Thymus (tissue), 11 donors: ENCODE data around the gene NCOA6. TPM values are rescaled to one million over a fixed set of nuclear protein-coding genes. Genes with fewer than 3 reads are reported as not detected.
A peak's percentile ranks its signal among the peaks of the same experiment; 100 is the strongest.

Experiments
- DNase-seq, 9 donors: peaks; one replicate each; pipeline ENCODE4 v3.0.0-alpha.2; 2013; ENCODE audit warnings: low spot score in 9 of 9, low read depth in 6 of 9, missing footprints in 1 of 9
- H3K27ac ChIP-seq, 2 donors: one replicate each; pipeline ENCODE4 v1.5.1; 2013; ENCODE audit warnings: control low read depth in 1 of 2, low read depth in 1 of 2, low read length in 1 of 2, mild to moderate bottlenecking in 1 of 2, moderate library complexity in 1 of 2
- H3K27me3 ChIP-seq, 2 donors: one replicate each; pipeline ENCODE4 v1.5.1; 2013; ENCODE audit warnings: low read length in 1 of 2; ENCODE audit not compliant: control insufficient read depth in 2 of 2, insufficient read depth in 1 of 2
- H3K36me3 ChIP-seq, 2 donors: one replicate each; pipeline ENCODE4 v1.5.1; 2013; ENCODE audit warnings: low read length in 1 of 2, mild to moderate bottlenecking in 1 of 2, moderate library complexity in 1 of 2; ENCODE audit not compliant: control insufficient read depth in 2 of 2, insufficient read depth in 2 of 2
- H3K4me1 ChIP-seq, 2 donors: one replicate each; pipeline ENCODE4 v1.5.1; 2013; ENCODE audit warnings: low read length in 2 of 2; ENCODE audit not compliant: control insufficient read depth in 2 of 2, insufficient read depth in 2 of 2
- H3K4me3 ChIP-seq, 2 donors: one replicate each; pipeline ENCODE4 v1.5.1; 2013; ENCODE audit warnings: low read length in 2 of 2, control low read depth in 1 of 2, mild to moderate bottlenecking in 1 of 2
- H3K9me3 ChIP-seq, 2 donors: one replicate each; pipeline ENCODE4 v1.5.1; 2013; ENCODE audit warnings: low read length in 1 of 2, mild to moderate bottlenecking in 1 of 2; ENCODE audit not compliant: control insufficient read depth in 2 of 2, insufficient read depth in 1 of 2
- WGBS: extraction: QIAGEN DNeasy Blood & Tissue Kit; methylation state at CpG from one replicate; pipeline ENCODE4 v1.1.7; 2013; 5-methylcytosine and 5-hydroxymethylcytosine counted together
- polyA plus RNA-seq: library from polyadenylated mRNA; stranded (reverse); fragments of 200-250 nt; gene quantifications from one replicate; pipeline ENCODE4 v1.2.3, GENCODE V29; 2013
- total RNA-seq: library from RNA; stranded (reverse); fragments of 120-200 nt; gene quantifications from one replicate; pipeline ENCODE4 v1.2.4, GENCODE V29; 2013
- donor health status: healthy.

The NCOA6 gene
- total and polyA plus RNA-seq, 2 donors: 9.1 to 35.6 TPM

- DNase-seq: no peak
- no peak overlapping the region for H3K27ac ChIP-seq
- 95% methylated on average over 3 of the region's 3 CpGs for whole genome bisulfite sequencing
- H3K36me3 ChIP-seq: no peaks in the 10 kb centered on the region
- H3K4me3 ChIP-seq: no peak overlapping the region
- H3K27me3 ChIP-seq: peaks cover 5 to 86% of the 10 kb centered on the region in 2 donors
- peaks cover 11 to 35% of the 10 kb centered on the region in 2 donors for H3K4me1 ChIP-seq
- H3K9me3 ChIP-seq: no peaks in the 10 kb centered on the region
These were observed 118.3 kb downstream of the NCOA6 start for GRCh38 chr20:34706912-34707784.

- Histone ChIP-seq H3K4me3 (no peak overlapping the region), H3K27me3 (peaks cover 5 to 87% of the 10 kb centered on the region in 2 donors), H3K36me3 (no peaks in the 10 kb centered on the region), H3K27ac (no peak overlapping the region), H3K9me3 (no peaks in the 10 kb centered on the region), H3K4me1 (peaks cover 11 to 35% of the 10 kb centered on the region in 2 donors)
- DNase-seq: no peak
- WGBS: 98% methylated on average over 1 of the region's 1 CpG
These were observed 119.1 kb downstream of the NCOA6 start for GRCh38 chr20:34706302-34706875.

- Histone ChIP-seq H3K4me3 (no peak overlapping the region), H3K36me3 (no peaks in the 10 kb centered on the region), H3K4me1 (peaks cover 11 to 35% of the 10 kb centered on the region in 2 donors), H3K9me3 (no peaks in the 10 kb centered on the region), H3K27ac (no peak overlapping the region), H3K27me3 (peaks cover 4 to 79% of the 10 kb centered on the region in 2 donors)
- 80% methylated on average over 6 of the region's 6 CpGs for WGBS
- DNase-seq: no peak
These were observed 119.8 kb downstream of the NCOA6 start for GRCh38 chr20:34705397-34706301.

- Histone ChIP-seq H3K4me3 (peak overlapping the region; percentile 71 to 76), H3K36me3 (no peaks in the 10 kb centered on the region), H3K27me3 (peaks cover 3 to 73% of the 10 kb centered on the region in 2 donors), H3K4me1 (peaks cover 7 to 29% of the 10 kb centered on the region in 2 donors), H3K9me3 (no peaks in the 10 kb centered on the region), H3K27ac (no peak overlapping the region)
- no peak for DNase-seq
- WGBS: 84% methylated on average over 5 of the region's 5 CpGs
These were observed 120.4 kb downstream of the NCOA6 start for GRCh38 chr20:34705008-34705396.

GRCh38 chr20:34704177-34705007 lies 121.1 kb downstream of the NCOA6 start, which contains the start of gene TP53INP2:
TP53INP2 (plus strand) TSS chr20:34704344; CDS start chr20:34708740, 4,396 bp downstream.
- peak in 8 of 9 donors; percentile 62 to 88 (median 72) for DNase-seq
- Histone ChIP-seq H3K27me3 (peaks cover 3 to 68% of the 10 kb centered on the region in 2 donors), H3K36me3 (no peaks in the 10 kb centered on the region), H3K27ac (peak within 1 kb of the TSS; percentile 17 to 92), H3K9me3 (no peaks in the 10 kb centered on the region), H3K4me3 (peak within 1 kb of the TSS; percentile 71 to 76), H3K4me1 (peaks cover 5 to 24% of the 10 kb centered on the region in 2 donors)
- 2% methylated on average over 82 of the region's 82 CpGs for WGBS

- Histone ChIP-seq H3K4me1 (peaks cover 5 to 18% of the 10 kb centered on the region in 2 donors), H3K27me3 (peaks cover 0 to 60% of the 10 kb centered on the region in 2 donors), H3K9me3 (no peaks in the 10 kb centered on the region), H3K36me3 (no peaks in the 10 kb centered on the region), H3K27ac (peak overlapping the region; percentile 17 to 92), H3K4me3 (peak overlapping the region; percentile 71 to 76)
- DNase-seq: peak in 4 of 9 donors; percentile 13 to 49 (median 20)
- 1% methylated on average over 38 of the region's 38 CpGs for WGBS
These were observed 121.9 kb downstream of the NCOA6 start for GRCh38 chr20:34703424-34704176.

- peak overlapping the region in 1 of 2 donors; percentile 71 for H3K4me3 ChIP-seq
- WGBS: 48% methylated on average over 3 of the region's 3 CpGs
- H3K27ac ChIP-seq: no peak overlapping the region
- no peak for DNase-seq
- no peaks in the 10 kb centered on the region for H3K9me3 ChIP-seq
- no peaks in the 10 kb centered on the region for H3K36me3 ChIP-seq
- peaks cover 5 to 16% of the 10 kb centered on the region in 2 donors for H3K4me1 ChIP-seq
- peaks cover 0 to 54% of the 10 kb centered on the region in 2 donors for H3K27me3 ChIP-seq
These were observed 122.4 kb downstream of the NCOA6 start for GRCh38 chr20:34703061-34703423.
